K562 (cell line): ENCODE results near the gene NHS. TPM values are rescaled to one million over a fixed set of nuclear protein-coding genes. Genes with fewer than 3 reads are reported as not detected.

ENCODE experiments used
- ATAC-seq: fragments of 200-7000 bp; cut with Tn5 transposase; 3 replicates; pipeline ENCODE4 v1.9.1; 2020; ENCODE audit warnings: moderate library complexity
- BruUV-seq: library from RNA; stranded (reverse); fragments of 400-500 nt; replicated peaks from 2 replicates; lab custom pipeline; 2021; lab: Mats Ljungman, UMichigan
- CTCF ChIA-PET: fragments of 300-600 bp; formaldehyde crosslinking; extraction: SDS; loops from one replicate; lab custom pipeline; 2021; ENCODE audit warnings: low intra/inter-chr PET ratio; lab: Yijun Ruan, JAX
- POLR2A ChIA-PET: fragments of 300-600, 350-650 bp; sonication (Branson Sonifier 250); formaldehyde crosslinking; extraction: SDS; loops from one replicate; lab custom pipeline; 2021; ENCODE audit warnings: antibody characterized with exemption, inconsistent platforms; lab: Yijun Ruan, JAX
- DNase-seq, 4 experiments: peaks; one replicate each; pipeline versions ENCODE4 v3.0.0 to v3.0.0-alpha.2; 2011 to 2018; ENCODE audit warnings: low spot score in 3 of 4, mixed read lengths in 3 of 4; ENCODE audit errors: extremely low read depth in 1 of 4
- FAIRE-seq: peaks from 2 replicates; lab custom pipeline; 2011; peaks lifted over from hg19 to GRCh38; lab: Jason Lieb, UNC
- H2AFZ ChIP-seq: 2 replicates; pipeline ENCODE4 v1.6.0; 2011; ENCODE audit warnings: low read depth, low read length, control low read depth, inconsistent platforms
- H3K27ac ChIP-seq: fragments of 200-600 bp; 3 replicates; pipeline ENCODE4 v1.8.0; 2011; ENCODE audit warnings: low read depth, mild to moderate bottlenecking, control low read depth, inconsistent platforms, low read length, moderate library complexity, mixed read lengths; ENCODE audit errors: extremely low read depth
- H3K27me3 ChIP-seq, 2 experiments: fragments of 300-600 bp in 1 of 2; 2 replicates in 1 of 2; 3 replicates in 1 of 2; pipeline versions ENCODE4 v1.6.0 to v1.8.0; 2011; ENCODE audit warnings: inconsistent platforms in 2 of 2, low read length in 2 of 2, mild to moderate bottlenecking in 1 of 2, mixed read lengths in 1 of 2, moderate library complexity in 1 of 2; ENCODE audit not compliant: control insufficient read depth in 2 of 2, insufficient read depth in 2 of 2
- H3K36me3 ChIP-seq: fragments of 300-600 bp; 3 replicates; pipeline ENCODE4 v1.8.0; 2011; ENCODE audit warnings: mild to moderate bottlenecking, low read length, inconsistent platforms; ENCODE audit not compliant: control insufficient read depth, insufficient read depth
- H3K4me1 ChIP-seq, 2 experiments: fragments of 200-600 bp in 1 of 2; replicated peaks in 1 of 2; 2 replicates in 1 of 2; 3 replicates in 1 of 2; pipeline versions ENCODE4 v1.5.1 to v1.8.0; 2011; ENCODE audit warnings: inconsistent platforms in 2 of 2, low read length in 2 of 2, mild to moderate bottlenecking in 1 of 2, mixed read lengths in 1 of 2, moderate library complexity in 1 of 2; ENCODE audit not compliant: control insufficient read depth in 2 of 2, insufficient read depth in 2 of 2
- H3K4me2 ChIP-seq: 2 replicates; pipeline ENCODE4 v1.6.1; 2011; ENCODE audit warnings: low read length, control low read depth, inconsistent platforms, mixed read lengths; ENCODE audit not compliant: insufficient read depth
- H3K4me3 ChIP-seq: fragments of 200-600 bp; sonication (generic), shearing (Covaris generic); 2 replicates; pipeline ENCODE4 v1.5.1; 2016; ENCODE audit warnings: control low read depth, inconsistent platforms
- H3K79me2 ChIP-seq: fragments of 200-600 bp; 3 replicates; pipeline ENCODE4 v1.8.0; 2011; ENCODE audit warnings: low read length, inconsistent platforms; ENCODE audit not compliant: control insufficient read depth, insufficient read depth
- H3K9ac ChIP-seq, 2 experiments: 2 replicates each; pipeline versions ENCODE4 v1.6.0 to v1.6.1; 2011; ENCODE audit warnings: low read depth in 2 of 2, low read length in 2 of 2, control low read depth in 1 of 2, inconsistent platforms in 1 of 2, mild to moderate bottlenecking in 1 of 2, mixed read lengths in 1 of 2; ENCODE audit not compliant: insufficient read depth in 1 of 2
- H3K9me1 ChIP-seq: one replicate; pipeline ENCODE4 v1.6.0; 2011; ENCODE audit warnings: inconsistent platforms, mild to moderate bottlenecking, low read length, moderate library complexity; ENCODE audit not compliant: control insufficient read depth, insufficient read depth
- H3K9me3 ChIP-seq: replicated peaks from 2 replicates; pipeline ENCODE4 v1.5.1; 2011; ENCODE audit warnings: low read depth, low read length, inconsistent platforms; ENCODE audit not compliant: control insufficient read depth, insufficient read depth
- H4K20me1 ChIP-seq: replicated peaks from 2 replicates; pipeline ENCODE4 v1.6.1; 2011; ENCODE audit warnings: low read length, inconsistent platforms, mixed read lengths; ENCODE audit not compliant: control insufficient read depth, insufficient read depth
- CGGBP1 ChIP-seq: fragments of 250-450 bp; sonication (Bioruptor Pico); IDR thresholded peaks from 2 replicates; pipeline ENCODE4 v1.9.0; 2021; ENCODE audit warnings: mild to moderate bottlenecking
- HOMEZ ChIP-seq: fragments of 250-450 bp; sonication (Bioruptor Pico); IDR thresholded peaks from 2 replicates; pipeline ENCODE4 v1.4.0; 2020; ENCODE audit warnings: mild to moderate bottlenecking, moderate library complexity
- IFI16 ChIP-seq: fragments of 250-450 bp; sonication (Bioruptor Pico); IDR thresholded peaks from 2 replicates; pipeline ENCODE4 v2.1.2; 2022; ENCODE audit warnings: mild to moderate bottlenecking, inconsistent platforms
- MAZ ChIP-seq, 2 experiments: fragments of 450-650 bp in 1 of 2; sonication (generic) in 1 of 2; formaldehyde crosslinking; IDR thresholded peaks in 1 of 2; conservative IDR thresholded peaks in 1 of 2; 2 replicates each; pipeline versions ENCODE4 v1.4.0 to v1.5.0; 2020; ENCODE audit warnings: mild to moderate bottlenecking in 1 of 2, missing genetic modification reagents in 1 of 2
- NRF1 ChIP-seq, 2 experiments: fragments of 450-650 bp; IDR thresholded peaks in 1 of 2; conservative IDR thresholded peaks in 1 of 2; 2 replicates each; pipeline ENCODE4 v1.6.1; 2014; ENCODE audit warnings: mild to moderate bottlenecking in 2 of 2
- PRDM10 ChIP-seq: fragments of 450-650 bp; IDR thresholded peaks from 2 replicates; pipeline ENCODE4 v1.6.1; 2018; ENCODE audit not compliant: partially characterized antibody
- ZNF174 ChIP-seq: fragments of 250-450 bp; sonication (Bioruptor Pico); IDR thresholded peaks from 2 replicates; pipeline ENCODE4 v1.4.0; 2020; ENCODE audit warnings: mild to moderate bottlenecking
- ZNF444 ChIP-seq: fragments of 250-450 bp; sonication (Bioruptor Pico); IDR thresholded peaks from 2 replicates; pipeline ENCODE4 v1.4.0; 2020; ENCODE audit warnings: mild to moderate bottlenecking, moderate library complexity
- ZNF583 ChIP-seq: fragments of 250-450 bp; sonication (Bioruptor Pico); IDR thresholded peaks from 2 replicates; pipeline ENCODE4 v1.4.0; 2020
- WGBS: fragments of 100-300 bp; shearing (Covaris generic); methylation state at CpG from one replicate; pipeline ENCODE4 v1.1.6; 2016; ENCODE audit warnings: low coverage, mixed read lengths; ENCODE audit not compliant: insufficient coverage; ENCODE audit errors: missing lambda C conversion rate; 5-methylcytosine and 5-hydroxymethylcytosine counted together
- in situ Hi-C: fragments of 300-500 bp; cut with MboI; formaldehyde crosslinking; loops from 4 replicates; pipeline ENCODE4 v1.15.0; 2018; ENCODE audit warnings: inconsistent platforms, mixed read lengths
- intact Hi-C: fragments of 100-400 bp; cut with micrococcal nuclease; formaldehyde crosslinking; loops from 2 replicates; pipeline ENCODE4 v1.14.2; 2022
- polyA plus RNA-seq, 8 experiments: library from polyadenylated mRNA; depleted of rRNA in 4 of 8; stranded (reverse) in 5 of 8; unstranded in 3 of 8; fragments of >200 nt; fragmentation: Nextera tagmentation in 2 of 8; fragmentation: Illumina TruSeq in 1 of 8; extraction: Ambion mirVana in 2 of 8; extraction: Trizol in 1 of 8; gene quantifications; 2 replicates each; pipeline versions ENCODE4 v1.2.1 to v1.2.3, GENCODE V29; 2011 to 2014; ENCODE audit warnings: inconsistent platforms in 1 of 8, missing spikeins in 1 of 8
- total RNA-seq, 7 experiments: library from RNA; depleted of rRNA in 6 of 7; stranded (reverse); fragments of >200 nt in 6 of 7; fragmentation: Illumina TruSeq in 2 of 7; extraction: Trizol in 2 of 7; gene quantifications; 2 replicates each; pipeline versions ENCODE4 v1.2.1 to v1.2.3, GENCODE V29; 2011 to 2021; ENCODE audit warnings: low replicate concordance in 1 of 7

Gene NHS
- total and polyA plus RNA-seq, 9 of the 15 experiments (the other 6 are each of a cell fraction or from before 2014, with no cell fraction given) = 0.02 TPM; not detected in 8

GRCh38 chrX:17425551-17425950 lies 50.6 kb downstream of the NHS start (continued):
- no peak for TF ChIP-seq ZNF583
- TF ChIP-seq, all 486 proteins: peak for 0

DNA sequence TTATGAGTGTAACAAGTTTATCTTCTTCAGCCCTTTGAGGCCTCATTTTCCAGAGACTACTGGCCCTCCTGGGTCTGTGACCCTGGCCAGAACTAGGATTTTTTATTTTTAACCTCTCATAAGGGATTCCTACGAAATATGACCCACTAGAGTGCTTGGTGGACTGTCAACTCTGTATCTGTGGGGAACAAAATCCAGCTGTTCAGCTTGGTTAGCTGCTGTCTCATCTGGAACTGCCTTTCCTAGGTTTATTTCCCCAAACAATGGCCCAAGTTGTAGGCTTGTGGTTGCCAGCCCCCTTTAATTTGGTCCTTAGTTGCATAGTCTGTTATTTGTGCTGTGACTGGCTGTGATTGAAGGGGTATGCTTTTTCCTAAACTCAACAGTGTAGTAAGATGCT lies 56.2 kb downstream of the NHS start:
- no peaks in the 10 kb centered on the region for H3K9me3 ChIP-seq
- no peaks in the 10 kb centered on the region for H3K27me3 ChIP-seq
- intact Hi-C loops = no loop called here
- FAIRE-seq (no peak), DNase-seq (no peak), ATAC-seq (no peak)
- H3K4me1 ChIP-seq = no peaks in the 10 kb centered on the region
- no peak overlapping the region for H3K4me3 ChIP-seq
- no peaks in the 10 kb centered on the region for H3K9me1 ChIP-seq
- no peaks in the 10 kb centered on the region for H3K79me2 ChIP-seq
- ChIA-PET POLR2A (no interaction called here), CTCF (no interaction called here)
- H4K20me1 ChIP-seq = no peaks in the 10 kb centered on the region
- no TSS peak for BruUV-seq
- no peak for TF ChIP-seq CGGBP1 (CRISPR knock-in tag)
- no peak for TF ChIP-seq ZNF444 (CRISPR knock-in tag)
- in situ Hi-C loops = no loop called here
- H3K9ac ChIP-seq = no peak overlapping the region
- no peaks in the 10 kb centered on the region for H3K36me3 ChIP-seq
- no peak overlapping the region for H3K27ac ChIP-seq
- H2AFZ ChIP-seq = no peak overlapping the region
- no peak overlapping the region for H3K4me2 ChIP-seq
- WGBS = 0% methylated on average over 1 of the region's 1 CpG

GRCh38 chrX:17432158-17432557 lies 57.2 kb downstream of the NHS start:
- Histone ChIP-seq H3K4me1 (no peaks in the 10 kb centered on the region), H3K27ac (no peak overlapping the region), H4K20me1 (no peaks in the 10 kb centered on the region), H2AFZ (no peak overlapping the region), H3K9me3 (no peaks in the 10 kb centered on the region), H3K36me3 (no peaks in the 10 kb centered on the region), H3K9me1 (no peaks in the 10 kb centered on the region), H3K9ac (no peak overlapping the region), H3K4me3 (no peak overlapping the region), H3K4me2 (no peak overlapping the region), H3K27me3 (no peaks in the 10 kb centered on the region), H3K79me2 (no peaks in the 10 kb centered on the region)
- intact Hi-C loops (no loop called here), in situ Hi-C loops (no loop called here)
- ChIA-PET CTCF (no interaction called here), POLR2A (no interaction called here)
- FAIRE-seq (no peak), ATAC-seq (no peak), DNase-seq (no peak)
- WGBS = 0% methylated on average over 1 of the region's 1 CpG
- no TSS peak for BruUV-seq
- no peak for TF ChIP-seq MAZ (CRISPR knock-in tag; conservative IDR thresholded peaks at IDR 0.05 in 1 of 2, IDR thresholded peaks at IDR 0.05 in 1 of 2)
- TF ChIP-seq IFI16 = no peak
- no peak for TF ChIP-seq ZNF174 (CRISPR knock-in tag)
- no peak for TF ChIP-seq PRDM10
- TF ChIP-seq NRF1 (conservative IDR thresholded peaks at IDR 0.05 in 1 of 2, IDR thresholded peaks at IDR 0.05 in 1 of 2) = no peak
- no peak for TF ChIP-seq HOMEZ (CRISPR knock-in tag)
